HFF-Myc (cell line): ENCODE data around the gene TOX2.

Experiments used
- DNase-seq: peaks from one replicate; pipeline ENCODE4 v3.0.0-alpha.2; 2011; ENCODE audit warnings: low read depth; ENCODE audit errors: extremely low read depth
- H3K4me3 ChIP-seq: replicated peaks from 2 replicates; pipeline ENCODE4 v1.5.1; 2011; ENCODE audit warnings: low read depth, mild to moderate bottlenecking, control low read depth, low read length
- TF ChIP-seq, protein P1 (sequence below): IDR thresholded peaks from 2 replicates; pipeline ENCODE4 v1.5.1; 2012; ENCODE audit warnings: mild to moderate bottlenecking, low read depth, low read length, control low read depth; ENCODE audit errors: missing control alignments

The TOX2 gene

GRCh38 chr20:43920797-43921196 is 6.1 kb downstream of the TOX2 start:
- TF ChIP-seq, protein P1, sequence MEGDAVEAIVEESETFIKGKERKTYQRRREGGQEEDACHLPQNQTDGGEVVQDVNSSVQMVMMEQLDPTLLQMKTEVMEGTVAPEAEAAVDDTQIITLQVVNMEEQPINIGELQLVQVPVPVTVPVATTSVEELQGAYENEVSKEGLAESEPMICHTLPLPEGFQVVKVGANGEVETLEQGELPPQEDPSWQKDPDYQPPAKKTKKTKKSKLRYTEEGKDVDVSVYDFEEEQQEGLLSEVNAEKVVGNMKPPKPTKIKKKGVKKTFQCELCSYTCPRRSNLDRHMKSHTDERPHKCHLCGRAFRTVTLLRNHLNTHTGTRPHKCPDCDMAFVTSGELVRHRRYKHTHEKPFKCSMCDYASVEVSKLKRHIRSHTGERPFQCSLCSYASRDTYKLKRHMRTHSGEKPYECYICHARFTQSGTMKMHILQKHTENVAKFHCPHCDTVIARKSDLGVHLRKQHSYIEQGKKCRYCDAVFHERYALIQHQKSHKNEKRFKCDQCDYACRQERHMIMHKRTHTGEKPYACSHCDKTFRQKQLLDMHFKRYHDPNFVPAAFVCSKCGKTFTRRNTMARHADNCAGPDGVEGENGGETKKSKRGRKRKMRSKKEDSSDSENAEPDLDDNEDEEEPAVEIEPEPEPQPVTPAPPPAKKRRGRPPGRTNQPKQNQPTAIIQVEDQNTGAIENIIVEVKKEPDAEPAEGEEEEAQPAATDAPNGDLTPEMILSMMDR: no peak
- H3K4me3 ChIP-seq: no peak overlapping the region
- no peak for DNase-seq

DNA sequence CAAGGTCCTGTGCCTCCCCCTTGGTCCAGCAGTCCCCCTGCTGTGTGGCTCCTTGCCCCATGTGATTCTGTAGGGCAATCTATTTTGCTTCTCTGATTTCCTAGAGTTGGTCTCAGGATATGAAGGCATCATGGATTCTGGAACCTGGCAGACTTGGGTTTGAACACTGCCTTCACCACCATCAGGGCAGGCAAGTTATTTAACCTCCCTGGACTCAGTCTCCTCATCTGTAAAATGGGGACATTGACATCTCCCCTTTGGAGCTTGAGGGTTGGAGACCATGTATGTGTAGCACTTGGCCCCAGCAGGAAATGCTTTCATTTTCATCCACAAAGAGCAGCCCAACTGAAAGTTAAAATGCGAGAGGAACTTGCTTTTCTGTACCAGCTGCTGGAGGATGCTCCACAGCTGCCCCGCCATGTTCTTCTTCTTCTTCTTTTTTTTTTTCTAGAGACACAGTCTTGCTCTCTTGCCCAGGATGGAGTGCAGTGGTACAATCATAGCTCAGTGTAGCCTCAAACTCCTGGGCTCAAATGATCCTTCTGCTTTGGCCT is 6.7 kb downstream of the TOX2 start:
- no peak overlapping the region for H3K4me3 ChIP-seq
- no peak for DNase-seq
- TF ChIP-seq, protein P1: no peak

DNA sequence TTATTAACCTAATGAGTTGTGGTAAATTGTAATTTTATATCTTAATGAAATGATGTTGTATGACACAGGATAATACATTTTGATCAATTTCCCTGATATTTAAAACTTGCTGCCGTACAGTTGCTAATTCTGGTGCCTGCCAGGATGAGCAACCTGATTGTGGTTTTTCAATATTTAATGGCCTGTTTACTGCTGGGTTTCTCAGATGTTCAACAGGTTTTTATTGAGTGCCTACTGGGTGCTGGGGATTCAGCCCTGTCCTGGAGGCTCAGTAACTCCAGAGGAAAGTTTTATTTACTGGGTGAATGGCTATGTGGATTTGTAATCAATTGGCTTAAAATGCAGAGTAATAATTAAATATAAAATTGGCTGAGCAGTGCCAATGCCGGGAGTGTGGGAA is 8.0 kb downstream of the TOX2 start:
- DNase-seq: no peak
- TF ChIP-seq, protein P1: no peak
- no peak overlapping the region for H3K4me3 ChIP-seq

GRCh38 chr20:43923322-43923721 is 8.7 kb downstream of the TOX2 start:
- TF ChIP-seq, protein P1: no peak
- no peak overlapping the region for H3K4me3 ChIP-seq
- DNase-seq: no peak

- H3K4me3 ChIP-seq: no peak overlapping the region
- no peak for DNase-seq
- TF ChIP-seq, protein P1: no peak
These were observed 9.3 kb downstream of the TOX2 start for GRCh38 chr20:43923917-43924316.

DNA sequence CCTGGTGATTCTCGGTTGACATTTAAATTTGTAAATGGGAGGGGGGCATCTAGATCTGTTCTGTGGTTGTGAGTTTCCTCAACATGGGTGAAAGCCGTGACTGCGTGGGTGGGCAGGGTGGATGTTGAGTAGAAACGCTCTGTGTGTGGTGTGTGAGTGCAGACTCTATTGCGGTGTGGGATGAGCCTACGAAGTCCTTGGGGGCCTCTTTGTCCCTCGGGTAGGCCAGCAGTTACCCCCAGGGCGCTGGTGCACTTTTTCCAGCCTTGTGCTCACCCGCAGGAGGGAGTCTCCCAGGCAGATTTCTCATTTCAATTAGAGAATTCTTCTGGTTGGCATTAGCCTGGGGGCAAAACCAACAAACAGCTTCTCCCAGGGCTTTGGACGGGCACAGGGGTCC is 10.6 kb downstream of the TOX2 start:
- no peak for DNase-seq
- H3K4me3 ChIP-seq: no peak overlapping the region
- TF ChIP-seq, protein P1: no peak

DNA sequence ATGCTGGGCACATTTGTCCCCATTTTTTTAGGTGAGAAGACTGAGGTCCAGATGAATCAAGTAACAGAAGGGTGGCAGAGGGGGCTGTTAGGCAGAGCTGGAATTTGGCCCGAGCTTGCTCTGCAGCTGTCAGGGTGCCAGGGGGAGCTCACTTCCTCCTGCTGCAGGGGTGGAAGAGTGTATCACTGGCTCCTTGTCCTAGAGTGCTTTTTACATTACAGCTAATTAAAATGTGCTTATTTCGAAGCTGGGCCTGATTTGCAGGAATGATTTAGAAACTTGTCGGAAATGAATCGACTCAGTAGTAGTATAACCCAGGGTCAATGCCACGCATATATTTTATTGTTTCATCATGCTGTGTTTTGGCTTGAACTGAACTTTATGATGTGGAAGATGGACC is 11.1 kb downstream of the TOX2 start:
- TF ChIP-seq, protein P1: no peak
- no peak overlapping the region for H3K4me3 ChIP-seq
- DNase-seq: no peak
